ENCODE results near the gene MAT1A.

DNA sequence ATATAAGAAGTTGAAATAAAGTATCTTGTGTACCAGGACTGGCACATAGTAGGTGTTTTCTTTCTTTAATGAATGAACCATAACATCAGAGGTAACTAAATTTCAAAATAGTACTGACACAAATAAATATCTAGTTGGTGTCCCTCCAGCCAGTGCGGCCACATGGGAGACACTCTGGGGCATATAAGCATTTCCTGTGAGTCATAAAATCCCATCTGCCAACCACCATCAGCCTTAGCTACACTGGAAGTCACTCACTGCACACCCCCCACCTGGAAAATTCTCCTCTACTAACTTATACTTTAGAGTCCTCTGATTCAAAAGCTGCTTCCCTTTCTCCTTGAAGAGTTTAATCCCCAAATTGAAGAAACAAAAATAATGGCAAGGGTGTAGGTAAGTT is 34.6 kb upstream of the MAT1A start:
- no peak for TF ChIP-seq POLR2A (IDR thresholded peaks at IDR 0.05)
- no peak for TF ChIP-seq CTCF (IDR thresholded peaks at IDR 0.05)
